ENCODE measurements around the gene UTS2R. TPM values are rescaled to one million over a fixed set of nuclear protein-coding genes. Genes with fewer than 3 reads are reported as not detected.
A peak's percentile ranks its signal among the peaks of the same experiment; 100 is the strongest.
"Not testable (repeated sequence)": the region's sequence is repeated elsewhere in the genome, so short reads cannot be mapped to it uniquely, and the experiment has no call there.

The UTS2R gene
- total RNA-seq, 1 donor from 2014 or later: 0.76 TPM

DNA sequence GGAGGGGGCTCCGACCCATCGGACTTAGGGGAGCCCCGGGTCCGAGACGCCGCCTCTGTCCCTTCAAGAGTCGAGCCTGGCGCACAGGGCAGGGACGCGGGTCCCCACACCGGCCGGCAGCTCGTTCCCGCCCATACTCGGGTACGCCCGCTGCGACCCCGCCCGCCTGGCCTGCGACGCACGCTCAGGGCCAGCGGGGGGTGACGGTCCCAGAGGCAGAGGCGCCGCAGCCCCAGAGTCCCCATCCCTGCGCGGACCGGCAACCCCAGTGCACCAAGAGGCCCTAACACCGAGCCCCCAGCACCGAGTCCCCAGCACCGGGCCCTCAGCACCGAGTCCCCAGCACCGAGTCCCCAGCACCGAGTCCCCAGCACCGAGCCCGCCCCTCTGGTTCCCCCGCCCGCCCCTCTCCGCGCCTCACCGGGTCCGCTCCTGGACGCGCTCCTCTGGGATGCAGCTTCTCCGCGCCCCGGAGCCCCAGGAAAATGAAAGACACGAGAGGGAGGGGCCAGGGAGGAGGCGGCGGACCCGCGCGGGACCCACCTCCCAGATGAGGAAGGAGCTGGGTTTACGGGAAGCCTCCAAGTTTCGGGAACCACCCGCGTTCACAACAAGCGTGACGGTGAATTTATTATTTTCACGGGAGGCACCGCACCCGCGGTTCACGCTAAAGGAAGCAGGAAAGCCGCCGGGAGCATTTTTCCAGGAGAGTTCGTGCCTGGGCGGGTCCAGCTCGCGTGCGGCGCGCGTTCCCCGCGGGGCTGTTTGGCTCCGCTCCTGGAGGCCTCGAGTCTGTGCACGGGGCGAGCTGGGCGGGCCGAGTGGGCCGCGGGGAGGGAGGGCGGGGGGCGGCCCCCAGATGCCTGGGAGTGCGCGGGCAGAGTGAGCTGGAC is 38.0 kb upstream of the UTS2R start, which contains the start of gene SECTM1:
TSS of gene SECTM1 (minus strand) at position 488 of the 893 bp plus-strand sequence. CDS start 6,526 bp downstream, outside the sequence.
- intact Hi-C loops (cut with DNase I): no loop called here
- ATAC-seq (peak; percentile 53), DNase-seq (ENCODE audit: missing footprints) (peak; percentile 89)

DNA sequence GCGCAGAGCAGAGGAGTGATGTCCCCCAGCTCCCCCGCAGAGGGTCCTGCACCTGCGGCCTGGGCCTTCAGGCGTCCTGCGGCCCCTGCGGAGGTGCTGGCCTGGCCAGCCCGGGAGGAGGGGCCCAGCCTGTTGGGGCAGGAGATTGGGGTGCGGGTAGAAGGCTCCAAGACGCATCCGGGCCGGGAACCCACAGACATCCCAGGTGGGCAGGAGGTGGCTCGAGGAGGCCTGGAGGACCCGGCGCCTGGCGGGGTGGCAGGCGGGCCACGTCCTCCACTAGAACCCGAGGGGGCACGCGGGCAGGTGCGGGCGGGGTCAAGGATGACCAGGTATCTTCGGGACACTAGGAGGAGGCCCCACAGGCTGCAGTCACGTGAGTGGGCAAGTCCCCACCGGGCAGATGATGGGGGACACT is 37.4 kb upstream of the UTS2R start:
- DNase-seq (ENCODE audit: missing footprints): no peak
- no peak for ATAC-seq
- intact Hi-C loops (cut with DNase I): no loop called here

DNA sequence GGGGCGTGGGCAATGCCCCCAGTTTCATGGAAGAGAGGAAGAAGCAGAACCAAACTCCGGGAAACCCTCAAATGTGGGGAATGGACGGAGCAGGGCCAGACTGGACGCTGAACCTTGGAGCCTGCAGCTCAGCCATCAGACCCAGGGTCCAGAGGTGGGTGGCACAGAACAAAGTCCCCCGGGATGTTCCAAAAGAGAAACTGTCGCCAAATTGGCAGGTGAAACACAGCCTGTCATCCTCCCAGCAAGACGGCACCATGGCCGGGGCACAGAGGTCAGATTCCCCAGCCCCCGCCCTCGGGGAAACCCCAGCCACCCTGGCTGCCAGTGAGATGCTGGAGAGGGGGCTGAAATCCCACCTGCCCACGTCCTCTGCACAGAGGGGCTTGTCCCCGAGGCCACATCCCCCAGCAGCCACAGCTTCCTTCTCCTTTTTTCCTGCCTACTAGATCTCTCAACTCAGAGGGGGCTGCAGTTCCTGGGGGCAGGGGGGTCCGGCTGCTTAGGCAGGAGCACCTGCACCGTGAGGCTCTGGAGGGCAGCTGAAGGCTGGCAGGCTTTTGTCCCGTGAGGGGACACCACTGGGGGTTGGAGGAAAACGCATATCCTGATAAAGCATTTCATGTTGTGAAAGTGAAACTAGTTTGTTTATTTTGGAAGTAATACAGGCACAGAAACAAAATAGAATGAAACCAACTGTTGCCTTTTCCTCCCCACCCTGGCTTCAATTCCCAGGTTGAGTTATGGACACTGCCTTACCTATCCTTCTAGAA is 36.8 kb upstream of the UTS2R start:
- no peak for ATAC-seq
- DNase-seq (ENCODE audit: missing footprints): no peak
- intact Hi-C loops (cut with DNase I): no loop called here

DNA sequence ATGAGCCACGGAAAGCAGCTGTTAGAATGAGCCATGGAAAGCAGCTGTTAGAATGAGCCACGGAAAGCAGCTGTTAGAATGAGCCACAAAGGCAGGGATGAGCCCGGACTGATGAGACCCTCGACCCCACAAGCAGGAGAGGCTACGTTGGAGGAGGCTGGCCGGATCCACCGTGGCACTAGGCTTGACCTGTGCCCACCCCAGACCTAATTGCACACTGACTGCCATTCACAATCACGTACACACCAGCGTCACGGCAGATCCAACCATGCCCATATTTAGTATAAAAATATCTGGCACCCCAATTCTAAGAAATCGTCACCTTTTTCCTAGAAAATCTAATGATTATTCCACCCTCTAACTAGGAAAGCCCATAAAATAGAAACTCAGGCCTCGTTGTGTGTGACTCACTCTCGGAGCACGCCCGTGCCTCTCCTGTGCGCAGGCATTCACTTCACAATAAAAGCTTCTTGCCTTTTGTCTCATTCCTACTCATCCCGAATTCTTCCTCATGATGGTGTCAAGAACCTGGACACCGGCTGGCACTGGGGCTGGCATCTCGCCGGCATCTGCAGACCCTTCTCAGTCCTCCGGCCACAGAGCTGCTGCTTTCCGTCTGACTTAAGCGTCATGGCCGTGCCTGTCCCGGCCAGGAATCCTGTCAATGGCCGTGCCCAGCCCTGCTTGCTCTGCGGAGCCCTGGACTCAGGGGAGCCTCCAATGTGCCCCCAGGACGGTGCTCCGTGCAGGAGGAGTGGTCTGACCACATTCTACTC is 32.5 kb upstream of the UTS2R start:
- intact Hi-C loops (cut with DNase I): no loop called here
- ATAC-seq: peak; percentile 56
- peak; percentile 56 for DNase-seq (ENCODE audit: missing footprints)

DNA sequence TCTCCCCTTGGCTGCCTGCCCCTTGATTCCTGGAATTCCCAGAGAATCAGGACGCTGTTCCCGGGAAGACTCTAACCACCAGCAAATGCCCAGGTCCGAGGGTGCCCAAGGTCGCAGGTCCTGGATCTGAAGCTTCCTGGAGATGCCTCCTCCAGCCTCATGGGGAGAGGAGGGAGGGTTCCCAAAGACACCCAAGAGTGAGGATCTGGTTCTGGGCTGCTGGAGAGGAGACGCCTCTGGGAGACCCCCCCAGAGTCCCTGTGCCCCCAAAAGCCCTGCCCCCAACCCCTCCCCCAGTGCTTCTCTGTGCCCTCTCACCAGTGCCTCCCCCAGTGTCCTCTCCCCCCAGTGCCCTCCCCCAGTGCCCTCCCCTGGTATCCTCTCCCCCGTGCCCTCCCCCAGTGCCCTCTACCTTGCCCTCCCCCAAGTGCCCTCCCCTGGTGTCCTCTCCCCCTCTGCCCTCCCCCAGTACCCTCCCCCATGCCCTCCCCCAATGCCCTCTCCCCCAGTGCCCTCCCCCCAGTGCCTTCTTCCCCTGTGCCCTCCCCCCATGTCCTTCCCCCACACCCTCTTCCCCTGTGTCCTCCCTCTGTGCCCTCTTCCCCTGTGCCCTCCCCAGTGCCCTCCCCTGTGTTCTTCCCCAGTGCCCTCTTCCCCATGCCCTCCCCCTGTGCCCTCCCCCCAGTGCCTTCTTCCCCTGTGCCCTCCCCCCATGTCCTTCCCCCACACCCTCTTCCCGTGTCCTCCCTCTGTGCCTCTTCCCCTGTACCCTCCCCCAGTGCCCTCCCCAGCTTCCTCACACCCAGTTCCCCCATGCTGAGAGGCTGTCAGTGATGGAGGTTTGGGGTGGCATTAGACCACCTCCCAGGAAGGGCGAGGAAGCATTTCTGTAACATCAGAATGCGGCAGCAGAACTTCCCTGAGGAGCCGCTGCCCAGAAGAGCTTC is 31.7 kb upstream of the UTS2R start:
- intact Hi-C loops (cut with DNase I): no loop called here
- ATAC-seq (peak; percentile 5), DNase-seq (ENCODE audit: missing footprints) (peak; percentile 68)

DNA sequence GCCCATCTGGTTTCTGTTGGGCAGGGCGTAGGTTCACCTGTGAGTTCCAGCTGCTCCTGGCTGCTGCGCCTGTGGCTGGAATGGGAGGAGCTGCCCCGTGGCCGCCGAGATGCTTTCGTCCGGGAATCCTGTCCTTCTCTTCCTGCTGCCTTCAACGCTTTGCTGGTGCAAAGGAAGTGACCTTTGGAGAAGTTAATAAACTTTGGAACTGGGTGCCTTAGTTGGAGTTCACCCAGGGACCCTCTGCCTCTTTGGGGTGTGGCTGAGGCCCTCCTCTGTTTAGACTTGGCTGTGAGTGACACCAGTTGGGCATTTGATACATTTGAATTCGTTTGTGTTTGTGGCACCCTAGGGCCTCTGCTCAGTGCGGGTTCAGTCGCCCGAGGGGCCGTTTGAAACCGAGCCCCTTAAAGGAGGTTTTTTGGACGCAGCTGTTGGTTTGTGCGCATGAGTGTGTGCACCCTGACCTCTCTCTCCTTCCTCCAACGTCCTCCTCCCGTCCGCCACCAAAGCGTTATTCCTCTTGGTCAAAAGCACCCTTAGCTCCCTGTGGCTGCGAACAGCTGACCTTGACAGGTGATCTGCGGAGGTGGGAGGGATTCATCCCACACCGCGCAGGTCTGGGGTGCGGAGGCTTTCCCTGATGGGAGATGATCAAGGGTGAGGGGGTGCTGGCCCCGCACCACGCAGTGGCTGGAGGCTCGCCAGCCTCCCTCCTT is 29.0 kb upstream of the UTS2R start:
- ATAC-seq (no peak), DNase-seq (ENCODE audit: missing footprints) (no peak)
- intact Hi-C loops (cut with DNase I): no loop called here

DNA sequence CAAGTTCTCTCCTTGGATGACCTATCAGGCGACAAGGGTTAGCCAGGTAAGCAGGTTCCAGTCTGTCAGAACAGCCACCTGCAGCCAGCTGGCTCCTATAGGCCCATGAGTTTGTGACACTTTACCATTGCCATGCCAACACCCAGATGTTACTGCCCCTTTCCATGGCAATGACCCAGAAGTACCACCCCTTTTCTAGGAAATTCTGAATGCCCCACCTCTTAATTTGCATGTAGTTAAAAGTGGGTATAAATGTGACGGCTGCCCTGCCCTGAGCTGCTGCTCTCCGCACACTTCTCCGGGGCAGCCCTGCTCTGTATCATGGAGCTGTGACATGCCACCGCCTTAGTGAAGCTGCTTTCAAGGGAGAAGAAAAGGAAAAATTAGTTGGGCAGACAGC is 28.0 kb upstream of the UTS2R start:
- no peak for DNase-seq (ENCODE audit: missing footprints)

DNA sequence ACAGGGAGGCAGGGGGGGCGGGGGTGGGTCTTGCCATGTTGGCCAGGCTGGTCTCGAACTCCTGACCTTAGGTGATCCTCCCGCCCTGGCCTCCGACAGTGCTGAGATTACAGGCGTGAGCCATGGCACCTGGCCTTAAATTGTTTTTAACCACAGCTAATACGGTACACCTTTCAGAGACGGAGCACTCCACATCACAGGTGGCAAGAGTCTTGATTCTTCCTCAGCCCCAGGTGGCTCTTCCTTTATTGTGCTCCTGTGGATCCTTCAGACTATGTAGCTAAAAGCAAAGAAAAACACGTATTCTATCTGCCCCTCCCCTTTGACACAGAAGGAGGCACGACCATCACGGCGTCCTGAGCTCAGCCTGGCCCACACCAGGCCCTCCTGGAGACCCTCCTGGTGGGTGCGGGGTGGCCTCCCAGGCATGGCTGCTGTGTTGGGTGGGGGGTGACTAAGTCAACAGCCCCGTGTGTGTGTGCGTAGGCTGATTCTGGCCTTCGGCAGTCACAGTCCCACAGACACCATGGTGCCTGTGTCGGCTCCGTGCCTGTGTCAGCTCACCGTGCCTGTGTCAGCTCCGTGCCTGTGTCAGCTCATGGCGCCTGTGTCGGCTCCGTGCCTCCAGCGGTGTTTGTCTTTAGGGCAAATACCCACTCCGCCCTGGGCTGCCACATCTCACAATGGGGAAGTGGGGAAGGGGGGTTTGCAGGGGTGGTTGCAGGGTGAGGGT is 27.2 kb upstream of the UTS2R start:
- DNase-seq (ENCODE audit: missing footprints) (peak; percentile 58), ATAC-seq (no peak)
- intact Hi-C loops (cut with DNase I): no loop called here

More for the DNA sequence above, 28.0 kb upstream of the UTS2R start:
- ATAC-seq: no peak
- intact Hi-C loops (cut with DNase I): no loop called here

DNA sequence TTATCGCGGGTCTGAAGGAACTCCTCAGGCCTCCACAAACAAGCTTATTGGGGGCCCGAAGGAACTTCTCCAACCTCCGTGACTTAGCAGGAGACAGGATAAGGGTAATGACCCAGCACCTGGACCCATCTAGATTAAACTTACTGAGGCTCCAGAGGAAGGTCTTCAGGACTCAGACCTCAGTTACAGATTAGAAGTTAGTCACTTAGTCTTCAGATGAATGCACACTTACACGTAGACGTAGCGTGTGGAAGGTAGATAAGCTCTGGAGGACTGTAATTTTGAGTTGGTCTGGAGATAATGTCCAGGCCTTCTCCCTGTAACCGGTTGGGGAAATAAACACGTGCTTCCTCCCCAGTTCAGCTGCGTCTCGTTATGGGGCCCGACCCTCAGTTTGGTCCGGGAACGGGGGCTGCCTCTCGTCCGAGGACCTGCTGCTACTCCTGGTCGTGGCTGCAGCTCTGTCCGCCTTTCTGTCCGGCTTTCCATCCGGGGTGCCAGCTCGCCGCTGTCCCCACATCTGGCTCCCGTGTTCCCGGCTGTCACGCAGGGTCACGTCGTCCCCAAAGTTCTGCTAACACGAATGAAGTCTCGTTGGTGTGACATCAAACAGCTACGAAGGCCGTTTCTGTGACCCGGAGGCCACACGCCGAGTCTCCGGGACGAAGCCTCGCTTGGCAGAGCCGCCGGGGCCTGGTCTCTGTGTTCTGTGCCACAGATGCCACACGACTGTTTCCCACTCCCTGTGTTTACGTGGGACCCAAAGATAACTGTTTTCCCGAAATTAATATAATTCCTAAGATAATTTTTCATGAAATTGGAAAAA is 26.2 kb upstream of the UTS2R start:
- intact Hi-C loops (cut with DNase I): no loop called here
- DNase-seq (ENCODE audit: missing footprints): no peak
- ATAC-seq: no peak

DNA sequence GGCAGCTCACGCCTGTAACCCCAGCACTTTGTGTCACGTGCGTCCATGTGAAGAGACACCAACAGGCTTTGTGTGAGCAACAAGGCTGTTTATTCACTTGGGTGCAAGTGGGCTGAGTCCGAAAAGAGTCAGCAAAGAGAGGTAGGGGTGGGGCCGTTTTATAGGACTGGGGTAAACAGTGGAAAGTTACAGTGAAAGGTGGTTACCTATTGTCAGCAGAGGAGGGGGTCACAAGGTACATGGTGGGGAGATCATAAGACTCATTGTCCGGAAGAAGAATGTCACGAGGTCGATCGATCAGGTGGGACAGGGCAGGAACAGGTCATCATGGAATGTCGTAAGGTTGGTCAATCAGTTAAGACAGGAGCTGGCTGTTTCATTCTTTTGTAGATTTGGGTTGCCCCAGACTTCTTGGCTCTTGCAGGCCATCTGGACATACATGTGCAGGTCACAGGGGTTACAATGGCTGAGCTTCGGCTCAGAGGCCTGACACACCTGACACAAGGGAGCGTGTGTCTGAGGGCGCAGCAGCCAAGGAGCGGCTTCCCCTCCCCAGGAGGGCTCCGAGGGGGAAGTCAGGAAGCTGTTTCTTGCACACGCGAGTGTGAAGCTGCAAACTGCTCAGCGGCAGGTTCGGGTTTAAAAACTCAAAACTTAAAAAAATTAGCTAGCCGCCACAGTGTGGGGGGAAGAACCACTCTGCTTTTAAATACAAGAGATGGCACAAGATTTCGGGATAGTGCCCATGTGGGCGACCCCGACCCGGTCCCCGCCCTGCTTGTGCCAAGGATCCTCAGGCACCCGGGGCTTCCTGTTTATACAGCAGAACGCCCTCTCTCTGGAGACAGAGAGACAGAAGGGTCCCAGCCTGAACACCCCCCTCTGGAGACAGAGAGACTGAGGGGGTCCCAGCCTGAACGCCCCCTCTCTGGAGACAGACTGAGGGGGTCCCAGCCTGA is 24.9 kb upstream of the UTS2R start:
- DNase-seq (ENCODE audit: missing footprints) (peak; percentile 51), ATAC-seq (no peak)
- intact Hi-C loops (cut with DNase I): no loop called here

DNA sequence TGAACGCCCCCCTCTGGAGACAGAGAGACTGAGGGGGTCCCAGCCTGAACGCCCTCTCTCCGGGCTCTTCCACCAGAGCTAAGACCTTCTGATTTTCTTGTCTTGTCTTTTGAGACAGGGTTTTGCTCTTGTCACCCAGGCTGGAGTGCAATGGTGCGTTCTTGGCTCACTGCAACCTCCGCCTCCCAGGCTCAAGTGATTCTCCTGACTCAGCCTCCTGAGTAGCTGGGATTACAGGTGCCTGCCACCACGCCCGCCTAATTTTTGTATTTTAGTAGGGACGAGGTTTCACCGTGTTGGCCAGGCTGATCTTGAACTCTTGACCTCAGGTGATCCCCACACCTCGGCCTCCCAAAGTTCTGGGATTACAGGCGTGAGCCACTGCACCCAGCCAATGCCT is 23.6 kb upstream of the UTS2R start:
- DNase-seq (ENCODE audit: missing footprints); intact Hi-C loops (cut with DNase I); ATAC-seq: not testable (repeated sequence)

DNA sequence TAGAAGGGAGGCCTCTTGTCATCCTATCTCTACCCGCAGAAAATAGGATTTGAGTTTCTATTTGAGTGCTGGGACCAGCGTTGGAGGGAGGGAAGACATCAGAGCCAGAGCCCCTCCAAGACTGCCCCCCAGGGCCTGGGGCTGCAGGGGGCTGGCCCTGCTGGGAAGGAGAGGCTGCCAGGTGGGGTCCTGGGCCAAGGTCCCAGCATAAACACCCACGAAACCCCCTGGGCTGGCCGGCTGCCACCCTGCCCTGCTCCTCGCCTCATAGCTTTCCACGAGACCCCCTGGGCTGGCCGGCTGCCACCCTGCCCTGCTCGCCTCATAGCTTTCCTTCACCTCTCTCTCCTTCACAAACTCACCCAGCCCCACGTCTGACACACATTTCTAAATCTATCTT is 23.1 kb upstream of the UTS2R start:
- ATAC-seq: no peak
- no peak for DNase-seq (ENCODE audit: missing footprints)
- intact Hi-C loops (cut with DNase I): no loop called here

DNA sequence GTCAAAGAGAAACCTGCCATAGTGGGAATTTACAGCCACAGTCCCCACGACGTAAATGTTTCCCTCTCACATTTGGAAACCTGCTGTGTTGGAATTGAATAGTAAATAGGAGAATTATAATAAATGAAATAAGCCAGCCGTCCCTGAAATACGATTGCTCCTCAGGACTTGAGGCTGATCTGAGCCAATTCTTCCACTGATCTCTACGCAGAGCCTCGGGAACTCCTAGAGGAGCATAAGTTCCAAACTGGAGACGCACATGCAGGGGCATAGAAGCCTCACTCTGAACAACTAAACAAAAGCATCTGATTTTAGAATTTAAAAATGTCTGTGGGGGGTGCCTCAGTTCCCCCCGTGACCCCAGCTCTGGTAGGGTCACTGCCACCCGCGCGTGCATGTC is 22.7 kb upstream of the UTS2R start:
- no peak for ATAC-seq
- no peak for DNase-seq (ENCODE audit: missing footprints)
- intact Hi-C loops (cut with DNase I): no loop called here

DNA sequence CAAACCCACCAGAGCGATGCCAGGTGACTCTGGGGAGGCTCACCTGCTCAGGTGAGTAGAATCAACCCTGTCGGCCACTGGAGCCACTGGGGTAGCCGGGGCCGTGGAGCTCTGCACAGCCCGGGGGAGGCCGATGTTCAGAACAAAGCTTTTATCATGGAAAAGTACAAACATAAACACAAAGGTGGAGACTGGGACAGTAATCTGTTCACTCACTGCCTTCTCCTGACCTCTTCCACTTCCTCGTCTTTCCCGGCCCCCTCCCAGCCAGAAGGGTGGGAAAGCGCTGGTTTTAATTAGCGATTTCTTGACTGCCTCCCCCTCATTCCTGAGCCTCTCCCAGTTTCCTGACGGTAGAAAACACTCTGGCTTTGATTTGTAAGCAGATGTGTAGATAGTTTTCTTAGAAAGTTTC is 22.3 kb upstream of the UTS2R start:
- no peak for DNase-seq (ENCODE audit: missing footprints)
- intact Hi-C loops (cut with DNase I): no loop called here

More for the DNA sequence above, 22.3 kb upstream of the UTS2R start:
- no peak for ATAC-seq
